Measurements from ENCODE around the gene SETSIP.
"Not testable (repeated sequence)": the region's sequence is repeated elsewhere in the genome, so short reads cannot be mapped to it uniquely, and the experiment has no call there.

SETSIP gene

GRCh38 chr1:92085727-92086126 lies 10.5 kb upstream of the SETSIP start:
- no peaks in the 10 kb centered on the region for H3K36me3 ChIP-seq (ENCODE audit: insufficient read depth, low read length)
- H3K9me3 ChIP-seq (replicated peaks; ENCODE audit: low read length), result peaks cover 12% of the 10 kb centered on the region
- no peak overlapping the region for H3K4me2 ChIP-seq (ENCODE audit: low read length)
- H3K4me3 ChIP-seq (ENCODE audit: low read length), result no peak overlapping the region
- H3K4me1 ChIP-seq (ENCODE audit: control insufficient read depth, insufficient read depth, low read length), result no peaks in the 10 kb centered on the region
- H3K9ac ChIP-seq (ENCODE audit: low read depth, low read length), result no peak overlapping the region
- no peaks in the 10 kb centered on the region for H3K27me3 ChIP-seq (ENCODE audit: control insufficient read depth, insufficient read depth, low read length)

GRCh38 chr1:92084651-92085050 lies 9.4 kb upstream of the SETSIP start:
- no peak overlapping the region for H3K4me2 ChIP-seq (ENCODE audit: low read length)
- H3K9ac ChIP-seq (ENCODE audit: low read depth, low read length), result no peak overlapping the region
- no peaks in the 10 kb centered on the region for H3K4me1 ChIP-seq (ENCODE audit: control insufficient read depth, insufficient read depth, low read length)

GRCh38 chr1:92081031-92081430 lies 5.8 kb upstream of the SETSIP start:
- H3K4me2 ChIP-seq (ENCODE audit: low read length), result peak overlapping the region; percentile 89

More at GRCh38 chr1:92084651-92085050, 9.4 kb upstream of the SETSIP start:
- Histone ChIP-seq H3K9me3 (replicated peaks; ENCODE audit: low read length) (peaks cover 12% of the 10 kb centered on the region), H3K36me3 (ENCODE audit: insufficient read depth, low read length) (no peaks in the 10 kb centered on the region), H3K4me3 (ENCODE audit: low read length) (no peak overlapping the region), H3K27me3 (ENCODE audit: control insufficient read depth, insufficient read depth, low read length) (no peaks in the 10 kb centered on the region)

GRCh38 chr1:92080128-92080985 lies 5.1 kb upstream of the SETSIP start, which contains the start of gene BTBD8:
Gene BTBD8, plus strand, starts transcription at chr1:92080345. Its CDS starts 227 bp downstream, at chr1:92080572.
- peak within 1 kb of the TSS; percentile 89 for H3K4me2 ChIP-seq (ENCODE audit: low read length)
- peak within 1 kb of the TSS; percentile 83 for H3K9ac ChIP-seq (ENCODE audit: low read depth, low read length)
- no peaks in the 10 kb centered on the region for H3K4me1 ChIP-seq (ENCODE audit: control insufficient read depth, insufficient read depth, low read length)
- H3K36me3 ChIP-seq (ENCODE audit: insufficient read depth, low read length), result no peaks in the 10 kb centered on the region
- H3K9me3 ChIP-seq (replicated peaks; ENCODE audit: low read length), result no peaks in the 10 kb centered on the region
- peak within 1 kb of the TSS; percentile 87 for H3K4me3 ChIP-seq (ENCODE audit: low read length)
- no peaks in the 10 kb centered on the region for H3K27me3 ChIP-seq (ENCODE audit: control insufficient read depth, insufficient read depth, low read length)

More at GRCh38 chr1:92081031-92081430, 5.8 kb upstream of the SETSIP start:
- Histone ChIP-seq H3K4me3 (ENCODE audit: low read length) (peak overlapping the region; percentile 87), H3K36me3 (ENCODE audit: insufficient read depth, low read length) (no peaks in the 10 kb centered on the region), H3K9me3 (replicated peaks; ENCODE audit: low read length) (peaks cover 5% of the 10 kb centered on the region), H3K9ac (ENCODE audit: low read depth, low read length) (peak overlapping the region; percentile 83), H3K4me1 (ENCODE audit: control insufficient read depth, insufficient read depth, low read length) (no peaks in the 10 kb centered on the region), H3K27me3 (ENCODE audit: control insufficient read depth, insufficient read depth, low read length) (no peaks in the 10 kb centered on the region)

- no peaks in the 10 kb centered on the region for H3K36me3 ChIP-seq (ENCODE audit: insufficient read depth, low read length)
- peak overlapping the region; percentile 89 for H3K4me2 ChIP-seq (ENCODE audit: low read length)
- H3K27me3 ChIP-seq (ENCODE audit: control insufficient read depth, insufficient read depth, low read length), result no peaks in the 10 kb centered on the region
- H3K4me1 ChIP-seq (ENCODE audit: control insufficient read depth, insufficient read depth, low read length), result no peaks in the 10 kb centered on the region
- peak overlapping the region; percentile 83 for H3K9ac ChIP-seq (ENCODE audit: low read depth, low read length)
- peak overlapping the region; percentile 87 for H3K4me3 ChIP-seq (ENCODE audit: low read length)
- no peaks in the 10 kb centered on the region for H3K9me3 ChIP-seq (replicated peaks; ENCODE audit: low read length)
Measured at GRCh38 chr1:92079441-92079840, 4.2 kb upstream of the SETSIP start.

- not testable (repeated sequence) for H3K9ac ChIP-seq (ENCODE audit: low read depth, low read length); H3K4me3 ChIP-seq (ENCODE audit: low read length); H3K36me3 ChIP-seq (ENCODE audit: insufficient read depth, low read length); H3K4me1 ChIP-seq (ENCODE audit: control insufficient read depth, insufficient read depth, low read length); H3K27me3 ChIP-seq (ENCODE audit: control insufficient read depth, insufficient read depth, low read length); H3K4me2 ChIP-seq (ENCODE audit: low read length); H3K9me3 ChIP-seq (replicated peaks; ENCODE audit: low read length)
Measured at GRCh38 chr1:92078077-92078476, 2.9 kb upstream of the SETSIP start.

- Histone ChIP-seq H3K9ac (ENCODE audit: low read depth, low read length) (no peak overlapping the region), H3K4me3 (ENCODE audit: low read length) (no peak overlapping the region), H3K4me2 (ENCODE audit: low read length) (no peak overlapping the region), H3K4me1 (ENCODE audit: control insufficient read depth, insufficient read depth, low read length) (no peaks in the 10 kb centered on the region), H3K36me3 (ENCODE audit: insufficient read depth, low read length) (no peaks in the 10 kb centered on the region), H3K27me3 (ENCODE audit: control insufficient read depth, insufficient read depth, low read length) (no peaks in the 10 kb centered on the region), H3K9me3 (replicated peaks; ENCODE audit: low read length) (no peaks in the 10 kb centered on the region)
Measured at GRCh38 chr1:92076363-92076762, 1.2 kb upstream of the SETSIP start.

GRCh38 chr1:92074446-92074845 lies 765 bp downstream of the SETSIP start:
- H3K4me1 ChIP-seq (ENCODE audit: control insufficient read depth, insufficient read depth, low read length); H3K36me3 ChIP-seq (ENCODE audit: insufficient read depth, low read length); H3K9me3 ChIP-seq (replicated peaks; ENCODE audit: low read length); H3K9ac ChIP-seq (ENCODE audit: low read depth, low read length); H3K4me2 ChIP-seq (ENCODE audit: low read length); H3K27me3 ChIP-seq (ENCODE audit: control insufficient read depth, insufficient read depth, low read length); H3K4me3 ChIP-seq (ENCODE audit: low read length): not testable (repeated sequence)

GRCh38 chr1:92070892-92071291 lies 4.3 kb downstream of the SETSIP start:
- H3K9me3 ChIP-seq (replicated peaks; ENCODE audit: low read length), result no peaks in the 10 kb centered on the region
- no peaks in the 10 kb centered on the region for H3K36me3 ChIP-seq (ENCODE audit: insufficient read depth, low read length)

GRCh38 chr1:92066321-92066720 lies 8.9 kb downstream of the SETSIP start:
- Histone ChIP-seq H3K27me3 (ENCODE audit: control insufficient read depth, insufficient read depth, low read length) (no peaks in the 10 kb centered on the region), H3K9ac (ENCODE audit: low read depth, low read length) (no peak overlapping the region), H3K4me2 (ENCODE audit: low read length) (no peak overlapping the region), H3K36me3 (ENCODE audit: insufficient read depth, low read length) (no peaks in the 10 kb centered on the region), H3K4me3 (ENCODE audit: low read length) (no peak overlapping the region), H3K9me3 (replicated peaks; ENCODE audit: low read length) (no peaks in the 10 kb centered on the region), H3K4me1 (ENCODE audit: control insufficient read depth, insufficient read depth, low read length) (no peaks in the 10 kb centered on the region)

More at GRCh38 chr1:92070892-92071291, 4.3 kb downstream of the SETSIP start:
- no peak overlapping the region for H3K4me3 ChIP-seq (ENCODE audit: low read length)
- H3K4me1 ChIP-seq (ENCODE audit: control insufficient read depth, insufficient read depth, low read length), result no peaks in the 10 kb centered on the region
- H3K4me2 ChIP-seq (ENCODE audit: low read length), result no peak overlapping the region
- H3K9ac ChIP-seq (ENCODE audit: low read depth, low read length), result no peak overlapping the region
- no peaks in the 10 kb centered on the region for H3K27me3 ChIP-seq (ENCODE audit: control insufficient read depth, insufficient read depth, low read length)

- Histone ChIP-seq H3K36me3 (ENCODE audit: insufficient read depth, low read length) (no peaks in the 10 kb centered on the region), H3K9me3 (replicated peaks; ENCODE audit: low read length) (no peaks in the 10 kb centered on the region), H3K27me3 (ENCODE audit: control insufficient read depth, insufficient read depth, low read length) (no peaks in the 10 kb centered on the region), H3K4me3 (ENCODE audit: low read length) (no peak overlapping the region), H3K4me2 (ENCODE audit: low read length) (no peak overlapping the region), H3K9ac (ENCODE audit: low read depth, low read length) (no peak overlapping the region), H3K4me1 (ENCODE audit: control insufficient read depth, insufficient read depth, low read length) (no peaks in the 10 kb centered on the region)
Measured at GRCh38 chr1:92065042-92065441, 10.2 kb downstream of the SETSIP start.

- Histone ChIP-seq H3K27me3 (ENCODE audit: control insufficient read depth, insufficient read depth, low read length) (no peaks in the 10 kb centered on the region), H3K36me3 (ENCODE audit: insufficient read depth, low read length) (no peaks in the 10 kb centered on the region), H3K9me3 (replicated peaks; ENCODE audit: low read length) (no peaks in the 10 kb centered on the region), H3K9ac (ENCODE audit: low read depth, low read length) (no peak overlapping the region), H3K4me2 (ENCODE audit: low read length) (no peak overlapping the region), H3K4me1 (ENCODE audit: control insufficient read depth, insufficient read depth, low read length) (no peaks in the 10 kb centered on the region), H3K4me3 (ENCODE audit: low read length) (no peak overlapping the region)
Measured at GRCh38 chr1:92051948-92052347, 23.3 kb downstream of the SETSIP start.
